Measurements from ENCODE around the gene TMEM86B. TPM values are rescaled to one million over a fixed set of nuclear protein-coding genes. Genes with fewer than 3 reads are reported as not detected.

TMEM86B gene
- total RNA-seq, 1 experiment from 2014 or later = 0.16 TPM

Other genes with a start within 250 kb of the TMEM86B start
- not detected in 2 replicates for gene GP6, start 190.5 kb downstream of the TMEM86B start, total RNA-seq (2014; rRNA removed; shearing (Covaris generic); ENCODE audit: low replicate concordance)
- gene RDH13, start 165.6 kb downstream of the TMEM86B start, total RNA-seq (2014; rRNA removed; shearing (Covaris generic); ENCODE audit: low replicate concordance) = 17.9 and 23.8 TPM in 2 replicates
- 1.1 TPM in 1 of 2 replicates, not detected in the other for gene EPS8L1, start 152.9 kb downstream of the TMEM86B start, total RNA-seq (2014; rRNA removed; shearing (Covaris generic); ENCODE audit: low replicate concordance)
- gene PPP1R12C, start 111.1 kb downstream of the TMEM86B start, total RNA-seq (2014; rRNA removed; shearing (Covaris generic); ENCODE audit: low replicate concordance) = 76.0 and 81.1 TPM in 2 replicates
- 1.7 TPM in 1 of 2 replicates, not detected in the other for gene TNNT1, start 79.6 kb downstream of the TMEM86B start, total RNA-seq (2014; rRNA removed; shearing (Covaris generic); ENCODE audit: low replicate concordance)
- gene TNNI3, start 71.0 kb downstream of the TMEM86B start, total RNA-seq (2014; rRNA removed; shearing (Covaris generic); ENCODE audit: low replicate concordance) = not detected in 2 replicates
- gene DNAAF3, start 62.1 kb downstream of the TMEM86B start, total RNA-seq (2014; rRNA removed; shearing (Covaris generic); ENCODE audit: low replicate concordance) = 2.7 TPM in 1 of 2 replicates, not detected in the other
- gene SYT5, start 48.5 kb downstream of the TMEM86B start, total RNA-seq (2014; rRNA removed; shearing (Covaris generic); ENCODE audit: low replicate concordance) = not detected in 2 replicates
- 3.9 and 11.8 TPM in 2 replicates for gene PTPRH, start 19.3 kb downstream of the TMEM86B start, total RNA-seq (2014; rRNA removed; shearing (Covaris generic); ENCODE audit: low replicate concordance)
- gene PPP6R1, start 30.3 kb upstream of the TMEM86B start, total RNA-seq (2014; rRNA removed; shearing (Covaris generic); ENCODE audit: low replicate concordance) = 59.5 and 102 TPM in 2 replicates
- 64.6 and 122 TPM in 2 replicates for gene HSPBP1, start 51.3 kb upstream of the TMEM86B start, total RNA-seq (2014; rRNA removed; shearing (Covaris generic); ENCODE audit: low replicate concordance)
- gene BRSK1, start 55.2 kb upstream of the TMEM86B start, total RNA-seq (2014; rRNA removed; shearing (Covaris generic); ENCODE audit: low replicate concordance) = 0.89 TPM in 1 of 2 replicates, not detected in the other
- not detected in 2 replicates for gene TMEM150B, start 96.6 kb upstream of the TMEM86B start, total RNA-seq (2014; rRNA removed; shearing (Covaris generic); ENCODE audit: low replicate concordance)
- gene KMT5C, start 111.1 kb upstream of the TMEM86B start, total RNA-seq (2014; rRNA removed; shearing (Covaris generic); ENCODE audit: low replicate concordance) = 2.8 and 11.1 TPM in 2 replicates
- not detected in 2 replicates for gene COX6B2, start 126.0 kb upstream of the TMEM86B start, total RNA-seq (2014; rRNA removed; shearing (Covaris generic); ENCODE audit: low replicate concordance)
- gene GARIN5B, start 134.5 kb upstream of the TMEM86B start, total RNA-seq (2014; rRNA removed; shearing (Covaris generic); ENCODE audit: low replicate concordance) = not detected in 2 replicates
- 0.95 TPM in 1 of 2 replicates, not detected in the other for gene IL11, start 141.7 kb upstream of the TMEM86B start, total RNA-seq (2014; rRNA removed; shearing (Covaris generic); ENCODE audit: low replicate concordance)
- gene TMEM190, start 148.1 kb upstream of the TMEM86B start, total RNA-seq (2014; rRNA removed; shearing (Covaris generic); ENCODE audit: low replicate concordance) = not detected in 2 replicates
- gene TMEM238, start 155.5 kb upstream of the TMEM86B start, total RNA-seq (2014; rRNA removed; shearing (Covaris generic); ENCODE audit: low replicate concordance) = 3.5 TPM in 1 of 2 replicates, not detected in the other
- gene RPL28, start 157.2 kb upstream of the TMEM86B start, total RNA-seq (2014; rRNA removed; shearing (Covaris generic); ENCODE audit: low replicate concordance) = 127 and 409 TPM in 2 replicates
- 369 and 440 TPM in 2 replicates for gene UBE2S, start 179.0 kb upstream of the TMEM86B start, total RNA-seq (2014; rRNA removed; shearing (Covaris generic); ENCODE audit: low replicate concordance)
- not detected in 2 replicates for gene SHISA7, start 214.5 kb upstream of the TMEM86B start, total RNA-seq (2014; rRNA removed; shearing (Covaris generic); ENCODE audit: low replicate concordance)
- 149 and 180 TPM in 2 replicates for gene ISOC2, start 232.9 kb upstream of the TMEM86B start, total RNA-seq (2014; rRNA removed; shearing (Covaris generic); ENCODE audit: low replicate concordance)
- gene C19orf85, start 236.0 kb upstream of the TMEM86B start, total RNA-seq (2014; rRNA removed; shearing (Covaris generic); ENCODE audit: low replicate concordance) = not detected in 2 replicates
- 3.1 and 4.0 TPM in 2 replicates for gene ZNF628, start 247.9 kb upstream of the TMEM86B start, total RNA-seq (2014; rRNA removed; shearing (Covaris generic); ENCODE audit: low replicate concordance)